Subcutaneous abdominal adipose tissue (tissue), 5 donors: ENCODE results near the gene ZFP30.
A peak's percentile ranks its signal among the peaks of the same experiment; 100 is the strongest.

Experiments used
- H3K27ac ChIP-seq: one replicate; pipeline ENCODE4 v1.7.0; 2013; ENCODE audit warnings: low read depth, mild to moderate bottlenecking, inconsistent platforms, low read length, moderate library complexity
- H3K27me3 ChIP-seq, 5 donors: one replicate each; pipeline ENCODE4 v1.7.0; 2013; ENCODE audit warnings: low read length in 5 of 5, inconsistent platforms in 1 of 5; ENCODE audit not compliant: control insufficient read depth in 5 of 5, insufficient read depth in 4 of 5
- H3K36me3 ChIP-seq, 5 donors: one replicate each; pipeline ENCODE4 v1.7.0; 2013; ENCODE audit warnings: low read length in 5 of 5; ENCODE audit not compliant: control insufficient read depth in 5 of 5, insufficient read depth in 5 of 5
- H3K4me1 ChIP-seq, 5 donors: one replicate each; pipeline ENCODE4 v1.7.0; 2013; ENCODE audit warnings: low read length in 5 of 5, mild to moderate bottlenecking in 3 of 5, moderate library complexity in 1 of 5; ENCODE audit not compliant: control insufficient read depth in 5 of 5, insufficient read depth in 5 of 5
- H3K4me3 ChIP-seq, 5 donors: one replicate each; pipeline ENCODE4 v1.7.0; 2013; ENCODE audit warnings: low read length in 5 of 5, low read depth in 1 of 5
- H3K9ac ChIP-seq, 5 donors: one replicate each; pipeline ENCODE4 v1.7.0; 2013; ENCODE audit warnings: low read length in 5 of 5, mild to moderate bottlenecking in 4 of 5, moderate library complexity in 3 of 5
- H3K9me3 ChIP-seq, 5 donors: one replicate each; pipeline ENCODE4 v1.7.0; 2013; ENCODE audit warnings: low read length in 5 of 5; ENCODE audit not compliant: control insufficient read depth in 5 of 5
- donor health status: healthy.
- donor health status: healthy.
- donor health status: healthy.
- donor health status: healthy.
- donor health status: healthy.

The ZFP30 gene

GRCh38 chr19:37565370-37565669 lies 89.9 kb downstream of the ZFP30 start:
- no peaks in the 10 kb centered on the region for H3K27me3 ChIP-seq
- H3K9ac ChIP-seq, result no peak overlapping the region
- no peak overlapping the region for H3K27ac ChIP-seq
- peaks cover 38 to 98% (median 92%) of the 10 kb centered on the region in 5 donors for H3K9me3 ChIP-seq
- no peaks in the 10 kb centered on the region for H3K4me1 ChIP-seq
- peak overlapping the region; percentile 25 to 61 (median 47) for H3K4me3 ChIP-seq
- peaks cover 17 to 55% (median 26%) of the 10 kb centered on the region in 5 donors for H3K36me3 ChIP-seq

- no peaks in the 10 kb centered on the region for H3K4me1 ChIP-seq
- peak overlapping the region; percentile 31 to 61 (median 47) for H3K4me3 ChIP-seq
- H3K27ac ChIP-seq, result no peak overlapping the region
- no peak overlapping the region for H3K9ac ChIP-seq
- peaks cover 13 to 50% (median 23%) of the 10 kb centered on the region in 5 donors for H3K36me3 ChIP-seq
- no peaks in the 10 kb centered on the region for H3K27me3 ChIP-seq
- peaks cover 40 to 98% (median 87%) of the 10 kb centered on the region in 5 donors for H3K9me3 ChIP-seq
Measured at GRCh38 chr19:37564624-37565369, 90.5 kb downstream of the ZFP30 start.
